ENCODE results near the gene MED9.

The MED9 gene

GRCh38 chr17:17479209-17479608 is 2.4 kb downstream of the MED9 start (continued):
- TF ChIP-seq ZBTB10 (tag by site-specific recombination; IDR thresholded peaks at IDR 0.05), result no peak

GRCh38 chr17:17480593-17481148 is 3.9 kb downstream of the MED9 start:
- Histone ChIP-seq H3K9me3 (ENCODE audit: control insufficient read depth, insufficient read depth, low read depth, low read length) (no peaks in the 10 kb centered on the region), H3K4me3 (ENCODE audit: low read depth, low read length) (no peak overlapping the region), H3K27ac (ENCODE audit: extremely low read depth, low read depth, low read length) (peak overlapping the region; percentile 28; the same call in 1 of the 2 replicates), H3K36me3 (ENCODE audit: control insufficient read depth in 2 of 2, insufficient read depth in 1 of 2, low read length in 2 of 2) (peaks cover 16 to 51% of the 10 kb centered on the region in 2 experiments; a peak in 2 of 3 replicates), H3K4me1 (ENCODE audit: control insufficient read depth, insufficient read depth, low read length) (0 out of 2 replicates have a peak, but pooled peaks cover 3% of the 10 kb centered on the region)
- ChIA-PET POLR2A (interaction anchor here (0.9 kb wide), 1 partner anchor 16 kb away, joined by 4 read pairs; the partner anchor contains the start of gene RASD1), CTCF (interaction anchor here (1.3 to 1.9 kb wide), 2 partner anchors 16 to 133 kb away, joined by 3 to 7 read pairs; partner anchors contain the start of gene RASD1)
- TF ChIP-seq SP3 (tag by site-specific recombination; IDR thresholded peaks at IDR 0.05) (no peak), ZNF776 (tag by site-specific recombination; IDR thresholded peaks at IDR 0.05; ENCODE audit: borderline replicate concordance) (no peak), ZNF366 (tag by site-specific recombination; conservative IDR thresholded peaks at IDR 0.05) (0 out of 2 replicates have a peak, but pooled peaks have one; percentile 25)

- 0 out of 2 replicates have a peak, but pooled peaks cover 3% of the 10 kb centered on the region for H3K4me1 ChIP-seq (ENCODE audit: control insufficient read depth, insufficient read depth, low read length)
- TF ChIP-seq ZNF157 (tag by site-specific recombination; IDR thresholded peaks at IDR 0.05) (no peak), ZNF146 (tag by site-specific recombination; IDR thresholded peaks at IDR 0.05) (0 out of 2 replicates have a peak, but pooled peaks have one; percentile 15)
- H3K4me3 ChIP-seq (ENCODE audit: low read depth, low read length), result no peak overlapping the region
- no peak overlapping the region for H3K27ac ChIP-seq (ENCODE audit: extremely low read depth, low read depth, low read length)
- POLR2A ChIA-PET, result interaction anchor here (1.0 kb wide), 1 partner anchor 15 kb away, joined by 3 read pairs; the partner anchor contains the start of gene RASD1
- H3K9me3 ChIP-seq (ENCODE audit: control insufficient read depth, insufficient read depth, low read depth, low read length), result no peaks in the 10 kb centered on the region
- peaks cover 16 to 60% of the 10 kb centered on the region in 2 experiments; a peak in 2 of 3 replicates for H3K36me3 ChIP-seq (ENCODE audit: control insufficient read depth in 2 of 2, insufficient read depth in 1 of 2, low read length in 2 of 2)
- CTCF ChIA-PET, result interaction anchor here (0.6 to 1.9 kb wide), 3 partner anchors 15 to 127 kb away, joined by 3 to 7 read pairs (median 3); partner anchors contain the start of gene RASD1
Measured at GRCh38 chr17:17481860-17482259, 5.1 kb downstream of the MED9 start.

DNA sequence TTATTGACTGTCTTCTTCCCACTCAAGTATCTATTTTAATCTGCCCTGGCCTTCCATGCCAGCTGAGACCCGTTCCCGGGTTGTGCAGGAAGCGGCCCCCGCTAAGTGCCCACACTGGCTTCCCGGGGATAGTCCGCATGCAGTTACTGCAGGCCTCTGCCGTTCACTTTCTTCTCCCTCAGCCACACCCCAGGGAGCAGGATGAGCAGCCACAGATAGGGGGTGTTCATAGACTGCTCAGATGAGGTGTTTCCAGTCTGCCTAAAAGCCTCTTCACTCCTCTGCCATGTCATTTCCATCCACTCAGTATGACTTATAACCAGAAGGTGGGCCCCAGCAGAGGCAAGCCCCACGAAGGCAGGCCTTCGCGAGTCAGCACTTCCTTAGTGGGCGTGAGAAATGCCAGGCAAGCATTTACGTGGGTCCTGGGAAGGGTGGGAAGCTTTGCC is 7.7 kb downstream of the MED9 start:
- Histone ChIP-seq H3K9me3 (ENCODE audit: control insufficient read depth, insufficient read depth, low read depth, low read length) (no peaks in the 10 kb centered on the region), H3K4me1 (ENCODE audit: control insufficient read depth, insufficient read depth, low read length) (no peaks in the 10 kb centered on the region), H3K27ac (ENCODE audit: extremely low read depth, low read depth, low read length) (no peak overlapping the region), H3K4me3 (ENCODE audit: low read depth, low read length) (no peak overlapping the region), H3K36me3 (ENCODE audit: control insufficient read depth in 2 of 2, insufficient read depth in 1 of 2, low read length in 2 of 2) (peaks cover 31 to 72% of the 10 kb centered on the region in 2 experiments)
- POLR2A ChIA-PET, result no interaction called here
- CTCF ChIA-PET, result interaction anchor here (0.7 to 1.2 kb wide), 3 partner anchors 13 to 58 kb away, joined by 3 to 4 read pairs (median 4); no protein-coding TSS in a partner anchor
- TF ChIP-seq ZNF362 (tag by site-specific recombination; IDR thresholded peaks at IDR 0.05) (no peak), ZNF624 (tag by site-specific recombination; IDR thresholded peaks at IDR 0.05) (no peak), ZNF623 (tag by site-specific recombination; IDR thresholded peaks at IDR 0.05) (no peak), ZNF704 (tag by site-specific recombination; IDR thresholded peaks at IDR 0.05) (no peak), ZNF114 (tag by site-specific recombination; IDR thresholded peaks at IDR 0.05) (no peak), ZNF529 (tag by site-specific recombination; IDR thresholded peaks at IDR 0.05; ENCODE audit: insufficient replicate concordance) (no peak), ZNF433 (tag by site-specific recombination; IDR thresholded peaks at IDR 0.05; ENCODE audit: low read depth) (no peak), ATF2 (tag by site-specific recombination; IDR thresholded peaks at IDR 0.05; ENCODE audit: low read depth) (no peak)
- TF ChIP-seq, protein P1, sequence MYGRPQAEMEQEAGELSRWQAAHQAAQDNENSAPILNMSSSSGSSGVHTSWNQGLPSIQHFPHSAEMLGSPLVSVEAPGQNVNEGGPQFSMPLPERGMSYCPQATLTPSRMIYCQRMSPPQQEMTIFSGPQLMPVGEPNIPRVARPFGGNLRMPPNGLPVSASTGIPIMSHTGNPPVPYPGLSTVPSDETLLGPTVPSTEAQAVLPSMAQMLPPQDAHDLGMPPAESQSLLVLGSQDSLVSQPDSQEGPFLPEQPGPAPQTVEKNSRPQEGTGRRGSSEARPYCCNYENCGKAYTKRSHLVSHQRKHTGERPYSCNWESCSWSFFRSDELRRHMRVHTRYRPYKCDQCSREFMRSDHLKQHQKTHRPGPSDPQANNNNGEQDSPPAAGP (tag by site-specific recombination; IDR thresholded peaks at IDR 0.05), result 0 out of 2 replicates have a peak, but pooled peaks have one; percentile 24
- TF ChIP-seq, protein P2, sequence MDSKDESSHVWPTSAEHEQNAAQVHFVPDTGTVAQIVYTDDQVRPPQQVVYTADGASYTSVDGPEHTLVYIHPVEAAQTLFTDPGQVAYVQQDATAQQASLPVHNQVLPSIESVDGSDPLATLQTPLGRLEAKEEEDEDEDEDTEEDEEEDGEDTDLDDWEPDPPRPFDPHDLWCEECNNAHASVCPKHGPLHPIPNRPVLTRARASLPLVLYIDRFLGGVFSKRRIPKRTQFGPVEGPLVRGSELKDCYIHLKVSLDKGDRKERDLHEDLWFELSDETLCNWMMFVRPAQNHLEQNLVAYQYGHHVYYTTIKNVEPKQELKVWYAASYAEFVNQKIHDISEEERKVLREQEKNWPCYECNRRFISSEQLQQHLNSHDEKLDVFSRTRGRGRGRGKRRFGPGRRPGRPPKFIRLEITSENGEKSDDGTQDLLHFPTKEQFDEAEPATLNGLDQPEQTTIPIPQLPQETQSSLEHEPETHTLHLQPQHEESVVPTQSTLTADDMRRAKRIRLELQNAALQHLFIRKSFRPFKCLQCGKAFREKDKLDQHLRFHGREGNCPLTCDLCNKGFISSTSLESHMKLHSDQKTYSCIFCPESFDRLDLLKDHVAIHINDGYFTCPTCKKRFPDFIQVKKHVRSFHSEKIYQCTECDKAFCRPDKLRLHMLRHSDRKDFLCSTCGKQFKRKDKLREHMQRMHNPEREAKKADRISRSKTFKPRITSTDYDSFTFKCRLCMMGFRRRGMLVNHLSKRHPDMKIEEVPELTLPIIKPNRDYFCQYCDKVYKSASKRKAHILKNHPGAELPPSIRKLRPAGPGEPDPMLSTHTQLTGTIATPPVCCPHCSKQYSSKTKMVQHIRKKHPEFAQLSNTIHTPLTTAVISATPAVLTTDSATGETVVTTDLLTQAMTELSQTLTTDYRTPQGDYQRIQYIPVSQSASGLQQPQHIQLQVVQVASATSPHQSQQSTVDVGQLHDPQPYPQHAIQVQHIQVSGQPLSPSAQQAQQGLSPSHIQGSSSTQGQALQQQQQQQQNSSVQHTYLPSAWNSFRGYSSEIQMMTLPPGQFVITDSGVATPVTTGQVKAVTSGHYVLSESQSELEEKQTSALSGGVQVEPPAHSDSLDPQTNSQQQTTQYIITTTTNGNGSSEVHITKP (tag by site-specific recombination; IDR thresholded peaks at IDR 0.05), result no peak
